Neural progenitor cell (in vitro differentiated cells): Measurements from ENCODE around the gene UBE2O.

Experiments used
- CTCF ChIP-seq: fragments of 200-600 bp; sonication (generic); IDR thresholded peaks from 2 replicates; pipeline ENCODE4 v1.5.1; 2017; ENCODE audit warnings: antibody characterized with exemption, mild to moderate bottlenecking
- EZH2 ChIP-seq: fragments of 200-600 bp; sonication (generic); IDR thresholded peaks from 2 replicates; pipeline ENCODE4 v1.6.1; 2017; ENCODE audit warnings: antibody characterized with exemption, mild to moderate bottlenecking, moderate library complexity

GRCh38 chr17:76492123-76492988 lies 39.4 kb upstream of the UBE2O start:
- TF ChIP-seq CTCF = no peak
- no peak for TF ChIP-seq EZH2
